GM21528 (cell line): ENCODE results near the gene GBP7.
"Not testable (repeated sequence)": the region's sequence is repeated elsewhere in the genome, so short reads cannot be mapped to it uniquely, and the experiment has no call there.

Experiments used
- ATAC-seq: cut with Tn5 transposase; IDR thresholded peaks from one replicate; pipeline ENCODE4 v1.9.1; 2021; ENCODE audit warnings: mild to moderate bottlenecking, moderate library complexity; ENCODE audit not compliant: unreplicated experiment, low FRiP score

The GBP7 gene

DNA sequence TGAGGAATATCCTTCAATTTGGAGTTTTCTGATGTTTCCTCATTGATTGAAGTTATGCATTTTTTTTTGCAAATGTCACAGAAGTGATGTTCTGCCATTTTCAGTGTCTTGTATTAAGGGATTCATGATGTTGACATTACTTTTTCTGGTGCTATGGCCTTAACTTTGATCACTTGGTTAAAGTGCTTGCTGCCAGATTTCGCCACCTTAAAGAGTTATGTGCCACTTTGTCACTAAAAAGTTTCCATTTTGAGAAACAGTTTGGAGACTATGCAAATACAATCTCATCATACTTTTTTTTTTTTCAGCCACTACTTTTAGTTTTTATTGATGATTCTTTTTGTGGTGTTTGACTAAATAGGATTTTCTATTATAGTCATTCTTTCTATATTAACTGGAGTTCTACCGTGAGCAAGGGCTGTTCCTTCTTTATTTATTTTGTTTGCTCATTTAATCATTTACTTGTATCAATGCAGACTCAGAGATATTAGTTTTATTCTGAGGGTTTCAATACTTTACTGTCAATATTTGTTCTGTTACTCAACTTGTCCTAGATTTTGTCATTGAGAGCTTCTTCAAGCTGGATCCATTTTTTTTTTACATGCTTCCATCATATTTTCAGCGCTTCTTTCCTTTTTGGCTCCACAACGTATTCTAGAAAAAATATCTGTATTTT is 3.2 kb downstream of the GBP7 start:
- ATAC-seq = no peak

DNA sequence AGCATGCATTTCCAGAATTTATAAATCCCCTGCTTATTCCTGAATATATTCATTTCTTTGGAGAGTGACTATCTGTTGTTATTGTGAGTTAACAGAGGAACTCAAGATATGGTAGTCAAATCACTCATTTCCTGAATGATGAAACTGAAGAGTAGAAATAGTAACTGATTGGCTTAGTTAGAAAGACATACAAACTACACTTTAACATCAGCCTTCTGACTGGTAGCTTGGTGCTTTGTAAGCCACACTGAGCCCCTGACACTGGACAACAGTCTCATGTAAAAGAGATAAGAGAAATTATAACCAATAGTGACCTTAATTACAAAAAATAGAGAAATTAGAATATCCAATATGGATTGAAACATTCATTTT is 4.8 kb downstream of the GBP7 start:
- ATAC-seq = no peak

GRCh38 chr1:89170170-89171066 is 5.4 kb downstream of the GBP7 start:
- ATAC-seq = no peak

- ATAC-seq = no peak
Observed at GRCh38 chr1:89169166-89169565, 6.6 kb downstream of the GBP7 start.

DNA sequence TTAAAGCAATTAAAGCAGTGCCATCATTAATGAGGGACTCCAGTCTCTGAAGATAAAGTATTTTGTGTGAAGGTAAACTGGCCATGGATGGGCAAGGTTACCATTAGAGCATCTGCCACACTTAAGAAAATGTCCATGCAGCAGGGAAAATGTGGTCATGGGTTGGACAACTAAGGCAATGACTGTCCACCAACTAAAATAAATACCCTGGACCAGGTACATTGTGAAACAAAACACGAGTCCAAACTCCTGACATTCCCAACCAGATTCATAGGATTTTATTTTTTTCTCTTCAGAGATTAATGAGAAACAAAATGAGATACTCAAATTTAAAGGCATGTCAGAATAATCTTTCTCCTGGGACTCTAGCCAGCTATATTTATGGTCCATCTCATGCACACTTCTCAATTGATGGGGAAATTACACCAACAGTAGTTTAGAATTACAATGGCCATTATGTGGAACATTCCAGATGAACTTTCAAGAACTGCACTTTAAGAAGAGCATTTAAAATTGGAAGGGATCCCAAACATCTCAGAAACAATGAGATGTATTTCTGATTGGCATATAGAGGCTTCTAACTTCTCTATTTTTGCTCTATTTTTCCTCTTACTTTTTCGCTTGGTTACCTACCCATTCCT is 8.1 kb downstream of the GBP7 start:
- no peak for ATAC-seq

GRCh38 chr1:89166705-89167104 is 9.1 kb downstream of the GBP7 start:
- no peak for ATAC-seq

DNA sequence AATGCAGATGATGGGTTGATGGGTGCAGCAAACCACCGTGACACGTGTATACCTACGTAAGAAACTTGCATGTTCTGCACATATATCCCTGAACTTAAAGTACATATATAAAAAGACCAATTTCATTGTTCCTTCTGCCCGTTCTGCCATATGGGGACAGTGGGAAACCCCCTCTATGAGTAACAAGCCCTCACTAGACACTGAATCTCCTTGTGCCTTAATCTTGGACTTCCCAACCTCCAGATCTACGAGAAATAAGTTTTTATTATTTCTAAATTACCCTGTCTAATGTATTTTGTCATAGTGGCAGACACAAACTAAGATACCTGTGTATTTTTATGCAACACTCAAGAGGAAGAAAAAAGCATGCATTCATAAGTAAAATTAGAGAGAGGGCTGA is 10.0 kb downstream of the GBP7 start:
- ATAC-seq = no peak

DNA sequence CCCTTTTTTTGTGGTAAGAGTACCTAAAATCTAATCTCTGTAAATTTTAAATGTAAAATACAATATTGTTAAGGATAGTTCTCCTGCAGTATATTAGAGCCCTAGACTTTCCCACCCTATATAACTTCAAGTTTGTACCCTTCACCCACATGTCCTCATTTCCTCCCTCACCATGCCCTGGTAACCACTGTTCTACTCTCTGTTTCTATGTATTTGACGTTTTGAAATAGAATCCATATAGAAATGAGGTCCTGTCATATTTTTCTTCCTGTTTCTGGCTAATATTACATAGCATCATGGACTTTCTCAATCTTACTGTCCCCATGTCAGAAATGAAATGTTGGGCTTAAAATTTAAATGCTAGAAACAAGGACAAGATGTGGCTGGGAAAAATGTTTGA is 24.8 kb downstream of the GBP7 start:
- no peak for ATAC-seq

- no peak for ATAC-seq
Observed at GRCh38 chr1:89149976-89150375, 25.8 kb downstream of the GBP7 start.

DNA sequence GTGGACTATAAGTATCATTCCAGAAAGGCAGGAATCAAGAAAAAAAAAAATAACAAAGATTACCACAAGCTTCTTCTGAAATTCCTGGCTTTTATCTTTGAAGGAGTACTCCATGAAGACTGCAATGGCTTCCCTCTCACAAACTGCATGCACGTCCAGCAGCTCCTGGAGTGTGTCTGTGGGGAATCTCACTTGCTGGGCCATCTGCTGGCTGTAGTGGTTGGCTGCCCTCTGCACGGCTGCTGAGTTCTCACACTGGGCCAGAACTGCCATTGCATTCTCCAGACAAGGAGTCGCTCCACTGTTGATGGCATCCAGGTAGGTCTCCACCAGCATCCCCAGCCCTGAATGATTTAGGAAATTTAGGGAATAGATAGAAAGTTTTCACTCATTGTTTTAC is 26.6 kb downstream of the GBP7 start:
- no peak for ATAC-seq

GRCh38 chr1:89147678-89148658 is 27.8 kb downstream of the GBP7 start:
- no peak for ATAC-seq

- ATAC-seq = no peak
Observed at GRCh38 chr1:89146721-89147120, 29.1 kb downstream of the GBP7 start.

GRCh38 chr1:89143484-89143883 is 32.3 kb downstream of the GBP7 start:
- no peak for ATAC-seq

- no peak for ATAC-seq
Observed at GRCh38 chr1:89142160-89142559, 33.6 kb downstream of the GBP7 start.

DNA sequence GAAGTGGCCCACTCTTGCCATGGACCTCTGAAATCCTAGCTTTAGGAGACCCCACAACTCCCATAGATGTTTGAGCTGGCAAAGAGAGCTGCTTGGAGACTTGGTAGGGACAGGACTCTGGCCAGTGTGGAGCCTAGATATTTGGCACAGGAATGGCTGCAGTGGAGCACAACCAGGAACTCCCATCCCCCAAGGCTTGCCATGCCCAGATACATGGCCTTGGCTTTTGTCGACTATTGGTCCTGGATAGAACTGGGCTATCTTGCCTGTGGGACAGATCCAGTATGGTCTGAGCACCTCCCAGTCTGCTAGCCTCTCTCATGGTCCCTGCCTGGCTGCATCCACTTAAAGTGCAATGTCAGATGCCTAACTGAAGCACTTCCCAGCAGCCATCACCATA is 42.1 kb downstream of the GBP7 start:
- no peak for ATAC-seq

GRCh38 chr1:89130716-89131115 is 45.1 kb downstream of the GBP7 start:
- no peak for ATAC-seq

- ATAC-seq = no peak
Observed at GRCh38 chr1:89129911-89130310, 45.9 kb downstream of the GBP7 start.

DNA sequence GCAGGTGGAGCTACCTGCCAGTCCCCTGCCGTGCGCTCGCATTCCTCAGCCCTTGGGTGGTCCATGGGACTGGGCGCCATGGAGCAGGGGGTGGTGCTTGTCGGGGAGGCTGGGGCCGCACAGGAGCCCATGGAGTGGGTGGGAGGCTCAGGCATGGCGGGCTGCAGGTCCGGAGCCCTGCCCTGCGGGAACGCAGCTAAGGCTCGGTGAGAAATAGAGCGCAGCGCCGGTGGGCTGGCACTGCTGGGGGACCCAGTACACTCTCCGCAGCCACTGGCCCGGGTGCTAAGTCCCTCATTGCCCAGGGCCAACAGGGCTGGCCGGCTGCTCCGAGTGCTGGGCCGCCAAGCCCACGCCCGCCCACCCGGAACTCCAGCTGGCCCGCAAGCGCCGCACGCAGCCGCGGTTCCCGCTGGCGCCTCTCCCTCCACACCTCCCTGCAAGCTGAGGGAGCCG is 47.8 kb downstream of the GBP7 start:
- ATAC-seq = not testable (repeated sequence)

DNA sequence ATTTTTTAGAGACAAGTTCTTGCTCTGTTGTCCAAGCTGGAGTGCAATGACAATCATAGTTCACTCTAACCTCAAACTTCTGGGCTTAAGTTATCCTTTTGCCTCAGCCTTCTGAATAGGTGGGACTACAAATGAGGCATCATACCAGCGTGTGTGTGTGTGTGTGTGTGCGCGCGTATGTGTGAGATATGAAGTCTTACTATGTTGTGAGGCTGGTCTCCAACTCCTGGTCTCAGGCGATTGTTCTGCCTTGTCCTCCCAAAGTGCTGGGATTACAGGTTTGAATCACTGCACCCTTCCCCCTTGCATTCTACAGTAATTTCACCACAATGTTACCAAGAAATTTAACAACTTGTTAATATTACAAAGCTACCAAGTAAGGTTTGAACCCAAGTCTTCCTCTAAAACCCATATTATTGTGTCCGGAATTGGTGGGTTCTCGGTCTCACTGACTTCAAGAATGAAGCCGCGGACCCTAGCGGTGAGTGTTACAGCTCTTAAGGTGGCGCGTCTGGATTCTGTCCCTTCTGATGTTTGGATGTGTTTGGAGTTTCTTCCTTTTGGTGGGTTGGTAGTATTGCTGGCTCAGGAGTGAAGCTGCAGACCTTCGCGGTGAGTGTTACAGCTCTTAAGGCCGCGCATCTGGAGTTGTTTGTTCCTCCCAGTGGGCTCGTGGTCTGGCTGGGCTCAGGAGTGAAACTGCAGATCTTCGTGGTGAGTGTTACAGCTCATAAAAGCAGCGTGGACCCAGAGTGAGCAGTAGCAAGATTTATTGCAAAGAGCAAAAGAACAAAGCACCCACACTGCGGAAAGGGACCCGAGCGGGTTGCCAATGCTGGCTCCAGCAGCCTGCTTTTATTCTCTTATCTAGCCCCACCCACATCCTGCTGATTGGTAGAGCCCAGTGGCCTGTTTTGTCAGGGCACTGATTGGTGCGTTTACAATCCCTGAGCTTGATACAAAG is 48.9 kb downstream of the GBP7 start:
- ATAC-seq = not testable (repeated sequence)
